ENCODE data around the gene ARFRP1. TPM values are rescaled to one million over a fixed set of nuclear protein-coding genes. Genes with fewer than 3 reads are reported as not detected.
A peak's percentile ranks its signal among the peaks of the same experiment; 100 is the strongest.

Gene ARFRP1
- total and polyA plus RNA-seq, 2 of the 13 experiments (the other 11 are each of a cell fraction or from before 2014, with no cell fraction given): 32.0 to 51.1 TPM

DNA sequence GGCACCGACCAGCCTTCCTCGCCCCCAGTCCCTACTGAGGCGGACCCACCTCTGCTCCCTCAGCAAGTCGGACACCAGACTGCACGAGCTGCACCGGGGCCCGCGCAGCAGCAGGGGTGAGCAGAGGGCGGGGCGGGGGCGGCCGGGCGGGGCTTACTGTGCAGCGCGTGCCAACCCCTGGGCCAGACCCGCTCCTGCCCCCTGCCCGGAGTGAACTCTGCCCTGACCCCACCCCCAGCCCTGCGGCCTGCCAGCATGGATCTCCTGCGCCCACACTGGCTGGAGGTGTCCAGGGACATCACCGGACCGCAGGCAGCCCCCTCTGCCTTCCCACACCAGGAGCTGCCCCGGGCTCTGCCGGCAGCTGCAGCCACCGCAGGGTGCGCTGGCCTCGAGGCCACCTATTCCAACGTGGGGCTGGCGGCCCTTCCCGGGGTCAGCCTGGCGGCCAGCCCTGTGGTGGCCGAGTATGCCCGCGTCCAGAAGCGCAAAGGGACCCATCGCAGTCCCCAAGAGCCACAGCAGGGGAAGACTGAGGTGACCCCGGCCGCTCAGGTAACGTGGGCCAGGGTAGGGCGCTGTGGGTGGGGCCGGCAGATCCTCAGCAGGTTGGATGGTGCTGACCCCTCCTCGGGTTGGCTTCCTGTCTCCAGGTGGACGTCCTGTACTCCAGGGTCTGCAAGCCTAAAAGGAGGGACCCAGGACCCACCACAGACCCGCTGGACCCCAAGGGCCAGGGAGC, 30.3 kb upstream of the ARFRP1 start (continued):
- TF ChIP-seq SIX4 (CRISPR knock-in tag; IDR thresholded peaks at IDR 0.05) (no peak; the same call in none of the 2 replicates), PRMT3 (CRISPR knock-in tag; IDR thresholded peaks at IDR 0.05; ENCODE audit: borderline replicate concordance, low read depth) (peak; percentile 96), LCORL (IDR thresholded peaks at IDR 0.05) (no peak), LCORL (CRISPR knock-in tag; IDR thresholded peaks at IDR 0.05) (peak; percentile 51), FUBP1 (CRISPR knock-in tag; IDR thresholded peaks at IDR 0.05; ENCODE audit: borderline replicate concordance) (0 out of 2 replicates have a peak, but pooled peaks have one; percentile 67), AGO2 (optimal IDR thresholded peaks at IDR 0.05; ENCODE audit: low read depth, low read length) (peak; percentile 99), ZNF230 (CRISPR knock-in tag; IDR thresholded peaks at IDR 0.05) (peak; percentile 99), IKZF1 (IDR thresholded peaks at IDR 0.05) (no peak), SOX13 (IDR thresholded peaks at IDR 0.05) (peak; percentile 33; the same call in 1 of the 2 replicates), SOX13 (CRISPR knock-in tag; conservative IDR thresholded peaks at IDR 0.05 in 1 of 2, IDR thresholded peaks at IDR 0.05 in 1 of 2) (peak in 1 of 2 experiments; percentile 69; a peak in 2 of 4 replicates), KDM5B (CRISPR knock-in tag; IDR thresholded peaks at IDR 0.05; ENCODE audit: borderline replicate concordance) (peak; percentile 95), GPN1 (CRISPR knock-in tag; IDR thresholded peaks at IDR 0.05; ENCODE audit: borderline replicate concordance) (peak; percentile 54; the same call in 1 of the 2 replicates), TCF7 (IDR thresholded peaks at IDR 0.05; ENCODE audit: low read depth) (no peak), RARA (CRISPR knock-in tag; IDR thresholded peaks at IDR 0.05) (peak; percentile 94)
- TF ChIP-seq, protein P1, sequence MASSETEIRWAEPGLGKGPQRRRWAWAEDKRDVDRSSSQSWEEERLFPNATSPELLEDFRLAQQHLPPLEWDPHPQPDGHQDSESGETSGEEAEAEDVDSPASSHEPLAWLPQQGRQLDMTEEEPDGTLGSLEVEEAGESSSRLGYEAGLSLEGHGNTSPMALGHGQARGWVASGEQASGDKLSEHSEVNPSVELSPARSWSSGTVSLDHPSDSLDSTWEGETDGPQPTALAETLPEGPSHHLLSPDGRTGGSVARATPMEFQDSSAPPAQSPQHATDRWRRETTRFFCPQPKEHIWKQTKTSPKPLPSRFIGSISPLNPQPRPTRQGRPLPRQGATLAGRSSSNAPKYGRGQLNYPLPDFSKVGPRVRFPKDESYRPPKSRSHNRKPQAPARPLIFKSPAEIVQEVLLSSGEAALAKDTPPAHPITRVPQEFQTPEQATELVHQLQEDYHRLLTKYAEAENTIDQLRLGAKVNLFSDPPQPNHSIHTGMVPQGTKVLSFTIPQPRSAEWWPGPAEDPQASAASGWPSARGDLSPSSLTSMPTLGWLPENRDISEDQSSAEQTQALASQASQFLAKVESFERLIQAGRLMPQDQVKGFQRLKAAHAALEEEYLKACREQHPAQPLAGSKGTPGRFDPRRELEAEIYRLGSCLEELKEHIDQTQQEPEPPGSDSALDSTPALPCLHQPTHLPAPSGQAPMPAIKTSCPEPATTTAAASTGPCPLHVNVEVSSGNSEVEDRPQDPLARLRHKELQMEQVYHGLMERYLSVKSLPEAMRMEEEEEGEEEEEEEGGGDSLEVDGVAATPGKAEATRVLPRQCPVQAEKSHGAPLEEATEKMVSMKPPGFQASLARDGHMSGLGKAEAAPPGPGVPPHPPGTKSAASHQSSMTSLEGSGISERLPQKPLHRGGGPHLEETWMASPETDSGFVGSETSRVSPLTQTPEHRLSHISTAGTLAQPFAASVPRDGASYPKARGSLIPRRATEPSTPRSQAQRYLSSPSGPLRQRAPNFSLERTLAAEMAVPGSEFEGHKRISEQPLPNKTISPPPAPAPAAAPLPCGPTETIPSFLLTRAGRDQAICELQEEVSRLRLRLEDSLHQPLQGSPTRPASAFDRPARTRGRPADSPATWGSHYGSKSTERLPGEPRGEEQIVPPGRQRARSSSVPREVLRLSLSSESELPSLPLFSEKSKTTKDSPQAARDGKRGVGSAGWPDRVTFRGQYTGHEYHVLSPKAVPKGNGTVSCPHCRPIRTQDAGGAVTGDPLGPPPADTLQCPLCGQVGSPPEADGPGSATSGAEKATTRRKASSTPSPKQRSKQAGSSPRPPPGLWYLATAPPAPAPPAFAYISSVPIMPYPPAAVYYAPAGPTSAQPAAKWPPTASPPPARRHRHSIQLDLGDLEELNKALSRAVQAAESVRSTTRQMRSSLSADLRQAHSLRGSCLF (CRISPR knock-in tag; IDR thresholded peaks at IDR 0.05; ENCODE audit: borderline replicate concordance): 0 out of 2 replicates have a peak, but pooled peaks have one; percentile 57
- TF ChIP-seq, protein P2, sequence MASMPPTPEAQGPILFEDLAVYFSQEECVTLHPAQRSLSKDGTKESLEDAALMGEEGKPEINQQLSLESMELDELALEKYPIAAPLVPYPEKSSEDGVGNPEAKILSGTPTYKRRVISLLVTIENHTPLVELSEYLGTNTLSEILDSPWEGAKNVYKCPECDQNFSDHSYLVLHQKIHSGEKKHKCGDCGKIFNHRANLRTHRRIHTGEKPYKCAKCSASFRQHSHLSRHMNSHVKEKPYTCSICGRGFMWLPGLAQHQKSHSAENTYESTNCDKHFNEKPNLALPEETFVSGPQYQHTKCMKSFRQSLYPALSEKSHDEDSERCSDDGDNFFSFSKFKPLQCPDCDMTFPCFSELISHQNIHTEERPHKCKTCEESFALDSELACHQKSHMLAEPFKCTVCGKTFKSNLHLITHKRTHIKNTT (CRISPR knock-in tag; IDR thresholded peaks at IDR 0.05): 0 out of 2 replicates have a peak, but pooled peaks have one; percentile 91
